HepG2 (cell line): ENCODE results near the gene PPM1H. TPM values are rescaled to one million over a fixed set of nuclear protein-coding genes. Genes with fewer than 3 reads are reported as not detected.
A peak's percentile ranks its signal among the peaks of the same experiment; 100 is the strongest.

Experiments
- ARNTL ChIP-seq: sonication (generic); formaldehyde crosslinking; IDR thresholded peaks from 2 replicates; pipeline ENCODE4 v1.4.0; 2020; ENCODE audit warnings: mild to moderate bottlenecking, missing genetic modification reagents
- CC2D1A ChIP-seq: sonication (generic); formaldehyde crosslinking; IDR thresholded peaks from 2 replicates; pipeline ENCODE4 v1.8.1; 2023; ENCODE audit warnings: mild to moderate bottlenecking, missing genetic modification reagents
- CREB3 ChIP-seq: sonication (generic); formaldehyde crosslinking; IDR thresholded peaks from 2 replicates; pipeline ENCODE4 v1.5.0; 2020; ENCODE audit warnings: missing genetic modification reagents
- CSRNP1 ChIP-seq: sonication (generic); formaldehyde crosslinking; IDR thresholded peaks from 2 replicates; pipeline ENCODE4 v1.8.1; 2023; ENCODE audit warnings: mild to moderate bottlenecking, missing genetic modification reagents
- GZF1 ChIP-seq: sonication (generic); formaldehyde crosslinking; IDR thresholded peaks from 2 replicates; pipeline ENCODE4 v1.5.1; 2020; ENCODE audit warnings: mild to moderate bottlenecking, missing genetic modification reagents
- HDAC2 ChIP-seq: sonication (generic); formaldehyde crosslinking; IDR thresholded peaks from 2 replicates; pipeline ENCODE4 v1.4.0; 2020; ENCODE audit warnings: missing genetic modification reagents
- HMG20A ChIP-seq: IDR thresholded peaks from 2 replicates; pipeline ENCODE4 v1.6.1; 2016; ENCODE audit warnings: borderline replicate concordance
- HOXA3 ChIP-seq: sonication (generic); formaldehyde crosslinking; IDR thresholded peaks from 2 replicates; pipeline ENCODE4 v1.5.0; 2020; ENCODE audit warnings: missing genetic modification reagents
- NR2F2 ChIP-seq: IDR thresholded peaks from 2 replicates; pipeline ENCODE4 v1.6.1; 2012; ENCODE audit warnings: low read depth, inconsistent platforms, borderline replicate concordance
- NR2F6 ChIP-seq, 2 experiments: IDR thresholded peaks; 2 replicates each; pipeline ENCODE4 v1.6.1; 2016; ENCODE audit warnings: antibody characterized with exemption in 1 of 2, mild to moderate bottlenecking in 1 of 2
- PRDM15 ChIP-seq: sonication (generic); formaldehyde crosslinking; IDR thresholded peaks from 2 replicates; pipeline ENCODE4 v1.4.0; 2020; ENCODE audit warnings: missing genetic modification reagents
- REPIN1 ChIP-seq: sonication (generic); formaldehyde crosslinking; IDR thresholded peaks from 2 replicates; pipeline ENCODE4 v1.8.0; 2022; ENCODE audit warnings: missing genetic modification reagents, low read depth, mild to moderate bottlenecking, borderline replicate concordance
- TFDP2 ChIP-seq: sonication (generic); formaldehyde crosslinking; IDR thresholded peaks from 2 replicates; pipeline ENCODE4 v1.4.0; 2020; ENCODE audit warnings: missing genetic modification reagents
- YEATS2 ChIP-seq: sonication (generic); formaldehyde crosslinking; IDR thresholded peaks from 2 replicates; pipeline ENCODE4 v1.4.0; 2020; ENCODE audit warnings: missing genetic modification reagents, borderline replicate concordance
- ZBTB34 ChIP-seq: sonication (generic); formaldehyde crosslinking; IDR thresholded peaks from 2 replicates; pipeline ENCODE4 v1.8.0; 2022; ENCODE audit warnings: mild to moderate bottlenecking, missing genetic modification reagents
- ZNF431 ChIP-seq: sonication (generic); formaldehyde crosslinking; IDR thresholded peaks from 2 replicates; pipeline ENCODE4 v1.9.0; 2022; ENCODE audit warnings: missing genetic modification reagents, low read depth, mild to moderate bottlenecking, borderline replicate concordance
- ZNF781 ChIP-seq: sonication (generic); formaldehyde crosslinking; IDR thresholded peaks from 2 replicates; pipeline ENCODE4 v1.5.1; 2020; ENCODE audit warnings: borderline replicate concordance, mild to moderate bottlenecking, missing genetic modification reagents; ENCODE audit errors: not compliant biosample characterization
- ZNF790 ChIP-seq: sonication (generic); formaldehyde crosslinking; IDR thresholded peaks from 2 replicates; pipeline ENCODE4 v1.8.0; 2022; ENCODE audit warnings: missing genetic modification reagents, mild to moderate bottlenecking, borderline replicate concordance
- polyA plus RNA-seq, 8 experiments: library from polyadenylated mRNA; depleted of rRNA in 3 of 8; stranded (reverse) in 7 of 8; unstranded in 1 of 8; fragments of >200 nt; fragmentation: Illumina TruSeq in 4 of 8; extraction: Trizol in 4 of 8; gene quantifications; 2 replicates each; pipeline versions ENCODE4 v1.2.1 to v1.2.3, GENCODE V29; 2011 to 2016; ENCODE audit warnings: low read depth in 4 of 8, missing spikeins in 1 of 8, mixed read lengths in 1 of 8; ENCODE audit not compliant: insufficient read depth in 1 of 8
- total RNA-seq, 5 experiments: library from RNA; depleted of rRNA; stranded (reverse); fragments of >200 nt; fragmentation: Illumina TruSeq; extraction: Trizol; gene quantifications; 2 replicates each; pipeline ENCODE4 v1.2.3, GENCODE V29; 2016; ENCODE audit warnings: low read depth in 1 of 5

The PPM1H gene
- total and polyA plus RNA-seq, 2 of the 13 experiments (the other 11 are each of a cell fraction or from before 2014, with no cell fraction given): 29.1 to 38.1 TPM

GRCh38 chr12:62631471-62632410 lies 303.2 kb downstream of the PPM1H start (continued):
- 0 out of 2 replicates have a peak, but pooled peaks have one; percentile 24 for TF ChIP-seq HOXA3
- peak; percentile 77; the same call in 1 of the 2 replicates for TF ChIP-seq ZNF790
- TF ChIP-seq HMG20A: no peak
- peak; percentile 41; the same call in 1 of the 2 replicates for TF ChIP-seq REPIN1 (CRISPR knock-in tag)
- peak; percentile 65 for TF ChIP-seq TFDP2 (CRISPR knock-in tag)
- TF ChIP-seq CSRNP1: peak; percentile 56; the same call in 1 of the 2 replicates
- 0 out of 2 replicates have a peak, but pooled peaks have one; percentile 18 for TF ChIP-seq HDAC2 (CRISPR knock-in tag)
- TF ChIP-seq ZNF781 (CRISPR knock-in tag): peak; percentile 59
- 0 out of 2 replicates have a peak, but pooled peaks have one; percentile 21 for TF ChIP-seq YEATS2 (CRISPR knock-in tag)
- TF ChIP-seq CC2D1A: 0 out of 2 replicates have a peak, but pooled peaks have one; percentile 62
- TF ChIP-seq ARNTL: no peak; the same call in 1 of the 2 replicates
- TF ChIP-seq GZF1: peak; percentile 21; the same call in 1 of the 2 replicates
- peak; percentile 15; the same call in 1 of the 2 replicates for TF ChIP-seq PRDM15 (CRISPR knock-in tag)
- 0 out of 2 replicates have a peak, but pooled peaks have one; percentile 12 for TF ChIP-seq ZBTB34
- no peak for TF ChIP-seq CREB3 (CRISPR knock-in tag)
- no peak for TF ChIP-seq NR2F6 (IDR thresholded peaks at IDR 0.05)
- 0 out of 2 replicates have a peak, but pooled peaks have one; percentile 12 for TF ChIP-seq NR2F6 (CRISPR knock-in tag; IDR thresholded peaks at IDR 0.05)
- TF ChIP-seq ZNF431 (CRISPR knock-in tag): 0 out of 2 replicates have a peak, but pooled peaks have one; percentile 20
- TF ChIP-seq NR2F2: no peak; the same call in 1 of the 2 replicates
